Germinal center (tissue), 1 donor: Measurements from ENCODE around the gene GALNT1.

Experiments
- DNase-seq: peaks from one replicate; pipeline ENCODE4 v3.0.0; 2012; ENCODE audit warnings: mixed read lengths, low spot score

The GALNT1 gene

GRCh38 chr18:35721431-35722081 is 140.0 kb downstream of the GALNT1 start:
- no peak for DNase-seq

GRCh38 chr18:35728676-35729075 is 147.1 kb downstream of the GALNT1 start:
- DNase-seq: no peak

GRCh38 chr18:35729991-35730668 is 148.6 kb downstream of the GALNT1 start:
- no peak for DNase-seq

GRCh38 chr18:35730691-35731370 is 149.3 kb downstream of the GALNT1 start:
- DNase-seq: no peak

- DNase-seq: no peak
Observed at GRCh38 chr18:35731701-35732100, 150.2 kb downstream of the GALNT1 start.

- no peak for DNase-seq
Observed at GRCh38 chr18:35732162-35732561, 150.6 kb downstream of the GALNT1 start.

- DNase-seq: no peak
Observed at GRCh38 chr18:35732636-35733035, 151.1 kb downstream of the GALNT1 start.

- no peak for DNase-seq
Observed at GRCh38 chr18:35733408-35733807, 151.9 kb downstream of the GALNT1 start.

GRCh38 chr18:35736696-35737095 is 155.2 kb downstream of the GALNT1 start:
- no peak for DNase-seq

GRCh38 chr18:35739778-35740177 is 158.2 kb downstream of the GALNT1 start:
- no peak for DNase-seq

- no peak for DNase-seq
Observed at GRCh38 chr18:35740656-35741055, 159.1 kb downstream of the GALNT1 start.

GRCh38 chr18:35743916-35744315 is 162.4 kb downstream of the GALNT1 start:
- DNase-seq: no peak

GRCh38 chr18:35745814-35746213 is 164.3 kb downstream of the GALNT1 start:
- DNase-seq: no peak

GRCh38 chr18:35746826-35747339 is 165.3 kb downstream of the GALNT1 start:
- DNase-seq: no peak

- no peak for DNase-seq
Observed at GRCh38 chr18:35747894-35748472, 166.4 kb downstream of the GALNT1 start.

GRCh38 chr18:35749701-35750100 is 168.2 kb downstream of the GALNT1 start:
- DNase-seq: no peak

GRCh38 chr18:35750929-35751328 is 169.4 kb downstream of the GALNT1 start:
- no peak for DNase-seq

- no peak for DNase-seq
Observed at GRCh38 chr18:35753306-35753910, 171.9 kb downstream of the GALNT1 start.

GRCh38 chr18:35754464-35754863 is 172.9 kb downstream of the GALNT1 start:
- DNase-seq: no peak

- no peak for DNase-seq
Observed at GRCh38 chr18:35755369-35755768, 173.8 kb downstream of the GALNT1 start.

- peak; percentile 58 for DNase-seq
Observed at GRCh38 chr18:35756506-35757117, 175.1 kb downstream of the GALNT1 start.
